Measurements from ENCODE around the gene ZNF511. TPM values are rescaled to one million over a fixed set of nuclear protein-coding genes. Genes with fewer than 3 reads are reported as not detected.
A peak's percentile ranks its signal among the peaks of the same experiment; 100 is the strongest.

Gene ZNF511
- total RNA-seq, 1 experiment from 2014 or later = 78.4 TPM

DNA sequence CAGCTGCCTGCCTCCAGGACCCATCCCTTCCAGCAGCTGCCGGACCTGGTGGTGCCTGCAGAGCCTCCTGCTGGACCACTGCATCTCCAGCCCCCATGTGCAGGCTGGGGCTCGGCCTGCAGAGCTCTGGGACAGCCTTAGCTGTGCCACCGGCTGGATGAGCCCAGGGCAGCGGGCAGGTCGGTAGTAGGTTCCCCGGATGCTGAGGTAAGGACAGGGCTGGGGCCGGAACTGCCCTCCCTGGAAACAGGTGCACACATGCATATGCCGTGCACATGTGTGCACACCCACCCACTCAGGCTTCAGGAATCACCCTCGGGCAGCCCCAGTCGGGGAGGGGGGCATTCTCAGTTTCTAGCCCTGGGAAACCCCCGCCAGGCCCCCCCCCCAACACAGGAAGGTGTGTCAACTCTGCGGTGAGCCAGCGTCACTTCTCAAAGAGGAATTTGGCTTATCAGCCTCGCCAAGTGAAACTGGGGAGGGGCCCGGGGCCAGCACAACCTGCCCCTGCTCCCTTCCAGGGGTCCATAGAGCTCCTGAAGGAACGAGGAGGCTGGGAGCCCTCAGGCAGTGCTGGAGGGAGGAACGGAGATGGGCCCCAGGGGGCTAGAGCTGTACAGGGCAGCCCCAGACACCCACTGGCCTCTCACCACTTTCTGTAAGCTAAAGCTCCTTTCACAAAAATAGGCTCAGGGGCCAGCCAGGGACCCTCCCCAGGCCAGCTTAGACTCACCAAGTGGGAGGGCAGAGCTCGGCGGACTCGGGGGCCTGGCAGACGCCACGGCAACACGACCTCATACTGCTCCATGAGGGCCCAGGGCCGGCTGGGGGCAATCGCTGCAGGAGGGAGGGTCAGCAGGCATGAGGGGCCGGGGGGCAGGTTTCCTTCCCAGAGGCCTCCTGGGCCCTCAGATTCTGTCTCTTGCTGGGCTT lies 33.7 kb upstream of the ZNF511 start:
- H3K9ac ChIP-seq (ENCODE audit: low read length) = peak overlapping the region; percentile 96
- POLR2A ChIA-PET (ENCODE audit: unreplicated experiment) = interaction anchor here (0.6 kb wide), 1 partner anchor 18 kb away, joined by 3 read pairs; no protein-coding TSS in a partner anchor
- H3K4me2 ChIP-seq (ENCODE audit: low read length) = peak overlapping the region; percentile 97
- peaks cover 4% of the 10 kb centered on the region for H3F3A ChIP-seq (ENCODE audit: low read length, unreplicated experiment)
- H3K79me2 ChIP-seq (ENCODE audit: low read length) = peaks cover 32% of the 10 kb centered on the region
- intact Hi-C loops (cut with micrococcal nuclease) = no loop called here
- no peaks in the 10 kb centered on the region for H4K20me1 ChIP-seq (ENCODE audit: low read length)
- H2AFZ ChIP-seq (ENCODE audit: low read length) = no peak overlapping the region
- peak overlapping the region; percentile 82 for H3K4me3 ChIP-seq (ENCODE audit: low read length)
- ATAC-seq = peak; percentile 10
- H3K4me1 ChIP-seq (ENCODE audit: insufficient read depth, low read length) = peaks cover 49% of the 10 kb centered on the region
- TF ChIP-seq EZH2 (IDR thresholded peaks at IDR 0.05; ENCODE audit: low read length, unreplicated experiment) (no peak), EZH2phosphoT487 (IDR thresholded peaks at IDR 0.05; ENCODE audit: borderline replicate concordance, low read length) (no peak)
- TF ChIP-seq, protein P1, sequence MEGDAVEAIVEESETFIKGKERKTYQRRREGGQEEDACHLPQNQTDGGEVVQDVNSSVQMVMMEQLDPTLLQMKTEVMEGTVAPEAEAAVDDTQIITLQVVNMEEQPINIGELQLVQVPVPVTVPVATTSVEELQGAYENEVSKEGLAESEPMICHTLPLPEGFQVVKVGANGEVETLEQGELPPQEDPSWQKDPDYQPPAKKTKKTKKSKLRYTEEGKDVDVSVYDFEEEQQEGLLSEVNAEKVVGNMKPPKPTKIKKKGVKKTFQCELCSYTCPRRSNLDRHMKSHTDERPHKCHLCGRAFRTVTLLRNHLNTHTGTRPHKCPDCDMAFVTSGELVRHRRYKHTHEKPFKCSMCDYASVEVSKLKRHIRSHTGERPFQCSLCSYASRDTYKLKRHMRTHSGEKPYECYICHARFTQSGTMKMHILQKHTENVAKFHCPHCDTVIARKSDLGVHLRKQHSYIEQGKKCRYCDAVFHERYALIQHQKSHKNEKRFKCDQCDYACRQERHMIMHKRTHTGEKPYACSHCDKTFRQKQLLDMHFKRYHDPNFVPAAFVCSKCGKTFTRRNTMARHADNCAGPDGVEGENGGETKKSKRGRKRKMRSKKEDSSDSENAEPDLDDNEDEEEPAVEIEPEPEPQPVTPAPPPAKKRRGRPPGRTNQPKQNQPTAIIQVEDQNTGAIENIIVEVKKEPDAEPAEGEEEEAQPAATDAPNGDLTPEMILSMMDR (conservative IDR thresholded peaks at IDR 0.05; ENCODE audit: low read depth, low read length) = no peak
- H3K27ac ChIP-seq (ENCODE audit: low read length) = peak overlapping the region; percentile 93
- no peaks in the 10 kb centered on the region for H3K27me3 ChIP-seq (ENCODE audit: low read length)
- CTCF ChIA-PET = no interaction called here
- no peaks in the 10 kb centered on the region for H3K9me3 ChIP-seq (ENCODE audit: low read length)
- BruUV-seq (replicated peaks) = no TSS peak
- peak; percentile 77 for DNase-seq
- H3K36me3 ChIP-seq (ENCODE audit: low read depth, low read length) = no peaks in the 10 kb centered on the region; the same call in 1 of the 2 replicates
- no peaks in the 10 kb centered on the region for H3K9me2 ChIP-seq (replicated peaks; ENCODE audit: low read length)

DNA sequence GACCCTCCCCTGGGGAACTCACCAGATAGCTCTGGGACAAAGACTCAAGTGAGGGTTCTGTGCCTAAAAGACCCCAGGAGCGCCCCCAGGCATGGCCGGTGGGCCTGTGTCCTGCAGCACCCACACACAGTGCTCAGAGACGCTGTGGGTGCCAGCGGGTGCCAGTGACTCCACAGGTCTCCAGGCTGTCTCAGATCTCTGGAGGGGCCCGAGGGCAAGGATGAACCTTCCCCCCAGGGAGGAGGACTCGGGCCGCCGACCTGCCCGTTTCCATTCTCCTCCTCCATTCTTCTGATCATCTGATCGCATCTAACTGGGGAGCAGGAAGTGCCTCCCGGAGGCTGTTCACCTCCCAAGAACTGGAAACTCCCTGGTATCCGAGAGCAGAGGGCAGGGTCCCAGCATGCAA lies 33.0 kb upstream of the ZNF511 start:
- no peaks in the 10 kb centered on the region; the same call in 1 of the 2 replicates for H3K36me3 ChIP-seq (ENCODE audit: low read depth, low read length)
- DNase-seq (peak; percentile 41), ATAC-seq (no peak)
- peak overlapping the region; percentile 93 for H3K27ac ChIP-seq (ENCODE audit: low read length)
- H3K27me3 ChIP-seq (ENCODE audit: low read length) = no peaks in the 10 kb centered on the region
- no peaks in the 10 kb centered on the region for H3K9me3 ChIP-seq (ENCODE audit: low read length)
- POLR2A ChIA-PET (ENCODE audit: unreplicated experiment) = interaction anchor here (0.6 kb wide), 1 partner anchor 17 kb away, joined by 3 read pairs; no protein-coding TSS in a partner anchor
- CTCF ChIA-PET = no interaction called here
- peak overlapping the region; percentile 96 for H3K9ac ChIP-seq (ENCODE audit: low read length)
- H3K4me3 ChIP-seq (ENCODE audit: low read length) = peak overlapping the region; percentile 82
- peaks cover 32% of the 10 kb centered on the region for H3K79me2 ChIP-seq (ENCODE audit: low read length)
- peaks cover 4% of the 10 kb centered on the region for H3F3A ChIP-seq (ENCODE audit: low read length, unreplicated experiment)
- TF ChIP-seq, protein P1 (conservative IDR thresholded peaks at IDR 0.05; ENCODE audit: low read depth, low read length) = no peak
- no peak for TF ChIP-seq EZH2phosphoT487 (IDR thresholded peaks at IDR 0.05; ENCODE audit: borderline replicate concordance, low read length)
- no peak for TF ChIP-seq EZH2 (IDR thresholded peaks at IDR 0.05; ENCODE audit: low read length, unreplicated experiment)
- H4K20me1 ChIP-seq (ENCODE audit: low read length) = no peaks in the 10 kb centered on the region
- peak overlapping the region; percentile 97 for H3K4me2 ChIP-seq (ENCODE audit: low read length)
- H3K9me2 ChIP-seq (replicated peaks; ENCODE audit: low read length) = no peaks in the 10 kb centered on the region
- intact Hi-C loops (cut with micrococcal nuclease) = no loop called here
- H2AFZ ChIP-seq (ENCODE audit: low read length) = no peak overlapping the region
- BruUV-seq (replicated peaks) = TSS peak; percentile 86
- H3K4me1 ChIP-seq (ENCODE audit: insufficient read depth, low read length) = peaks cover 54% of the 10 kb centered on the region

DNA sequence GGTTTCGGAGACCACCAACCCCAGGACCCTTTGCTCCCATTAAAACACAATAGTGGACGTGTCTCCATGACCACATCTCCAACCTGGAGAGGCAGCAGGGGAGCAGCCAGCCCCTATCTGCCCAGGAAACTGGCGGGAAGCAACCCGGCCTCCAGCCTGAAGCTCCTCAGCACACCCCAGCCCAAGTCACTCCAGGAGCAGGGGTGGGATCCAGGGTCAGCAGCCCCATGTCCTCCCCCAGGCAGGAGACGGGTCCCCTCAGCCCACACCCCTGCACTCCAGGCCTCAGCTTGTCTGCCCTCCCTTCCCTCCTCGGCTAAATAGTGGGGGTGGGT lies 32.6 kb upstream of the ZNF511 start:
- H3K27ac ChIP-seq (ENCODE audit: low read length) = peak overlapping the region; percentile 93
- H2AFZ ChIP-seq (ENCODE audit: low read length) = no peak overlapping the region
- H3K79me2 ChIP-seq (ENCODE audit: low read length) = peaks cover 32% of the 10 kb centered on the region
- no TSS peak for BruUV-seq (replicated peaks)
- ChIA-PET POLR2A (ENCODE audit: unreplicated experiment) (interaction anchor here (0.6 kb wide), 1 partner anchor 17 kb away, joined by 3 read pairs; no protein-coding TSS in a partner anchor), CTCF (no interaction called here)
- H3K36me3 ChIP-seq (ENCODE audit: low read depth, low read length) = no peaks in the 10 kb centered on the region; the same call in 1 of the 2 replicates
- H3K27me3 ChIP-seq (ENCODE audit: low read length) = no peaks in the 10 kb centered on the region
- DNase-seq (no peak), ATAC-seq (no peak)
- H3K4me1 ChIP-seq (ENCODE audit: insufficient read depth, low read length) = peaks cover 54% of the 10 kb centered on the region
- H3K9me3 ChIP-seq (ENCODE audit: low read length) = no peaks in the 10 kb centered on the region
- no peaks in the 10 kb centered on the region for H3K9me2 ChIP-seq (replicated peaks; ENCODE audit: low read length)
- TF ChIP-seq, protein P1 (conservative IDR thresholded peaks at IDR 0.05; ENCODE audit: low read depth, low read length) = no peak
- no peak for TF ChIP-seq EZH2 (IDR thresholded peaks at IDR 0.05; ENCODE audit: low read length, unreplicated experiment)
- intact Hi-C loops (cut with micrococcal nuclease) = no loop called here
- H3K4me2 ChIP-seq (ENCODE audit: low read length) = peak overlapping the region; percentile 97
- peaks cover 4% of the 10 kb centered on the region for H3F3A ChIP-seq (ENCODE audit: low read length, unreplicated experiment)
- H4K20me1 ChIP-seq (ENCODE audit: low read length) = no peaks in the 10 kb centered on the region
- peak overlapping the region; percentile 96 for H3K9ac ChIP-seq (ENCODE audit: low read length)
- peak overlapping the region; percentile 82 for H3K4me3 ChIP-seq (ENCODE audit: low read length)

Measured in PC-3 (cell line).